Liver (tissue), 9 donors: ENCODE measurements around the gene WFIKKN1. TPM values are rescaled to one million over a fixed set of nuclear protein-coding genes. Genes with fewer than 3 reads are reported as not detected.
"Not testable (repeated sequence)": the region's sequence is repeated elsewhere in the genome, so short reads cannot be mapped to it uniquely, and the experiment has no call there.

Experiments
- DNase-seq: peaks from one replicate; pipeline ENCODE4 v3.0.0-alpha.2; 2017; ENCODE audit warnings: low spot score
- H3K27ac ChIP-seq, 2 donors: one replicate each; pipeline ENCODE4 v1.7.0; 2013; ENCODE audit warnings: inconsistent platforms in 2 of 2, low read length in 2 of 2, control low read depth in 1 of 2, low read depth in 1 of 2, mild to moderate bottlenecking in 1 of 2
- H3K27me3 ChIP-seq, 4 donors: one replicate each; pipeline versions ENCODE4 v1.6.1 to v1.7.0; 2013; ENCODE audit warnings: low read length in 3 of 4, inconsistent platforms in 1 of 4, mild to moderate bottlenecking in 1 of 4, moderate library complexity in 1 of 4; ENCODE audit not compliant: control insufficient read depth in 4 of 4, insufficient read depth in 4 of 4
- H3K36me3 ChIP-seq, 4 donors: one replicate each; pipeline versions ENCODE4 v1.6.1 to v1.7.0; 2013; ENCODE audit warnings: low read length in 3 of 4, mild to moderate bottlenecking in 3 of 4, low read depth in 1 of 4, moderate library complexity in 1 of 4; ENCODE audit not compliant: control insufficient read depth in 4 of 4, insufficient read depth in 3 of 4
- H3K4me1 ChIP-seq, 4 donors: one replicate each; pipeline versions ENCODE4 v1.6.1 to v1.7.0; 2013; ENCODE audit warnings: low read length in 3 of 4, mild to moderate bottlenecking in 3 of 4, moderate library complexity in 1 of 4; ENCODE audit not compliant: control insufficient read depth in 4 of 4, insufficient read depth in 4 of 4
- H3K4me3 ChIP-seq, 3 donors: one replicate each; pipeline versions ENCODE4 v1.6.1 to v1.7.0; 2013; ENCODE audit warnings: low read length in 3 of 3, control low read depth in 1 of 3, low read depth in 1 of 3, mild to moderate bottlenecking in 1 of 3
- H3K9ac ChIP-seq, 2 donors: one replicate each; pipeline ENCODE4 v1.7.0; 2013; ENCODE audit warnings: low read length in 2 of 2, mild to moderate bottlenecking in 2 of 2, moderate library complexity in 2 of 2, control low read depth in 1 of 2, low read depth in 1 of 2
- H3K9me3 ChIP-seq, 4 donors: one replicate each; pipeline versions ENCODE4 v1.6.1 to v1.7.0; 2013; ENCODE audit warnings: low read length in 3 of 4; ENCODE audit not compliant: control insufficient read depth in 4 of 4
- TAF1 ChIP-seq: conservative IDR thresholded peaks from 2 replicates; pipeline ENCODE4 v1.6.1; 2016; ENCODE audit warnings: antibody characterized with exemption, mild to moderate bottlenecking
- YY1 ChIP-seq: IDR thresholded peaks from 2 replicates; pipeline ENCODE4 v1.6.1; 2016; ENCODE audit warnings: antibody characterized with exemption, mild to moderate bottlenecking
- WGBS: extraction: QIAGEN DNeasy Blood & Tissue Kit; methylation state at CpG from one replicate; pipeline ENCODE4 v1.1.7; 2013; 5-methylcytosine and 5-hydroxymethylcytosine counted together
- polyA plus RNA-seq, 2 donors: library from polyadenylated mRNA; stranded (reverse) in 1 of 2; unstranded in 1 of 2; fragments of 200-250 nt in 1 of 2; fragments of >200 nt in 1 of 2; fragmentation: Nextera tagmentation in 1 of 2; extraction: Ambion mirVana in 1 of 2; gene quantifications; one replicate each; pipeline versions ENCODE4 v1.2.1 to v1.2.3, GENCODE V29; 2013 to 2015
- total RNA-seq, 2 donors: library from RNA; depleted of rRNA; stranded (reverse); fragments of >200 nt; gene quantifications; one replicate each; pipeline ENCODE4 v1.2.3, GENCODE V29; 2014
- TF ChIP-seq, protein P1 (sequence below): IDR thresholded peaks from 2 replicates; pipeline ENCODE4 v1.6.1; 2016; ENCODE audit warnings: antibody characterized with exemption, mild to moderate bottlenecking
- TF ChIP-seq, protein P2 (sequence below): fragments of 150-350 bp; IDR thresholded peaks from 2 replicates; pipeline ENCODE4 v1.5.1; 2017; ENCODE audit warnings: improper control_type of control experiment, low read depth, low read length; ENCODE audit not compliant: missing input control
- TF ChIP-seq, protein P3 (sequence below): IDR thresholded peaks from 2 replicates; pipeline ENCODE4 v1.6.1; 2016; ENCODE audit warnings: antibody characterized with exemption
- donor health status: healthy.
- donor health status: healthy.
- donor health status: healthy.
- donor health status: healthy.
- donor health status: healthy.

The WFIKKN1 gene
- total and polyA plus RNA-seq, 4 donors: 0.19 to 1.2 (median 0.46) TPM

DNA sequence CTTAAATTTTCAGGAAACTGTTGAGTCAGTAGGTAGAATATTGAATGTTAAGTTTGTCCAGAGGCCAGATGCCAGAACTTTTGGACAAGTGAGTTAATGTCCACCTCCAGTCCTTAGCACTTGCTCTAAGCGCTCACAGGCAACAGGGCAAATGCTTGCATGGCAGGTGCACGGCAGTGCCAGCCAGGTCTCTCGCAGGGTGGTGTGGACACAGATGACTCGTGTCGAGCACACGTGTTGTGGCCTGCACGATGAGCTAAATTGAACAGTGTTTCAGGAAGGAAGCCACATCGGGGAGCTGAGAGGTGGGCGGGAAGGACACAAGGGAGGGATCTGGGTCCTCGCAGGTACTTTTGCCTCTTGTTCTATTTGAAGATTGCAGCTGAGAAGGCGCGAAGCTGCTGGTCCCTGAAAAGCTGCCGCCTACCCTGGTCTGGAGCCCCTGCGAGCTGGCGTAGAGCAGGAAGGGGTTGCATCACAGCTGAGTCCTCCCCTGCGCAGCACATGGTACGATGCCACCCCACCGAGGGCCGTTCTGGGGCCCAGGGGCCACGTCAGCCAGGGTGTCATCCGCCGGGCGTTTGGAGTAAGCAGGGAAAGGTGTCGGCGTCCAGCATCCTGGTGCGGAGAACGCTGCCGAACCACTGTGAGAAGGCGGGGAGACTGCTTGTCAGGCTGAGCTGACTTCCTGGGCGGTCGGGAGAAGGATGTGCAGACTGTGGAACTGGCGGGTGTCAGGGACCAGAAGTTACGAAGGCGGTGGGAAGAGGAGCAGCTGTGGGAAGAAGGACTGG lies 34.6 kb upstream of the WFIKKN1 start (continued):
- TF ChIP-seq, protein P1, sequence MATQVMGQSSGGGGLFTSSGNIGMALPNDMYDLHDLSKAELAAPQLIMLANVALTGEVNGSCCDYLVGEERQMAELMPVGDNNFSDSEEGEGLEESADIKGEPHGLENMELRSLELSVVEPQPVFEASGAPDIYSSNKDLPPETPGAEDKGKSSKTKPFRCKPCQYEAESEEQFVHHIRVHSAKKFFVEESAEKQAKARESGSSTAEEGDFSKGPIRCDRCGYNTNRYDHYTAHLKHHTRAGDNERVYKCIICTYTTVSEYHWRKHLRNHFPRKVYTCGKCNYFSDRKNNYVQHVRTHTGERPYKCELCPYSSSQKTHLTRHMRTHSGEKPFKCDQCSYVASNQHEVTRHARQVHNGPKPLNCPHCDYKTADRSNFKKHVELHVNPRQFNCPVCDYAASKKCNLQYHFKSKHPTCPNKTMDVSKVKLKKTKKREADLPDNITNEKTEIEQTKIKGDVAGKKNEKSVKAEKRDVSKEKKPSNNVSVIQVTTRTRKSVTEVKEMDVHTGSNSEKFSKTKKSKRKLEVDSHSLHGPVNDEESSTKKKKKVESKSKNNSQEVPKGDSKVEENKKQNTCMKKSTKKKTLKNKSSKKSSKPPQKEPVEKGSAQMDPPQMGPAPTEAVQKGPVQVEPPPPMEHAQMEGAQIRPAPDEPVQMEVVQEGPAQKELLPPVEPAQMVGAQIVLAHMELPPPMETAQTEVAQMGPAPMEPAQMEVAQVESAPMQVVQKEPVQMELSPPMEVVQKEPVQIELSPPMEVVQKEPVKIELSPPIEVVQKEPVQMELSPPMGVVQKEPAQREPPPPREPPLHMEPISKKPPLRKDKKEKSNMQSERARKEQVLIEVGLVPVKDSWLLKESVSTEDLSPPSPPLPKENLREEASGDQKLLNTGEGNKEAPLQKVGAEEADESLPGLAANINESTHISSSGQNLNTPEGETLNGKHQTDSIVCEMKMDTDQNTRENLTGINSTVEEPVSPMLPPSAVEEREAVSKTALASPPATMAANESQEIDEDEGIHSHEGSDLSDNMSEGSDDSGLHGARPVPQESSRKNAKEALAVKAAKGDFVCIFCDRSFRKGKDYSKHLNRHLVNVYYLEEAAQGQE: peak; percentile 24
- TF ChIP-seq YY1 (peak; percentile 88), TAF1 (no peak)

DNA sequence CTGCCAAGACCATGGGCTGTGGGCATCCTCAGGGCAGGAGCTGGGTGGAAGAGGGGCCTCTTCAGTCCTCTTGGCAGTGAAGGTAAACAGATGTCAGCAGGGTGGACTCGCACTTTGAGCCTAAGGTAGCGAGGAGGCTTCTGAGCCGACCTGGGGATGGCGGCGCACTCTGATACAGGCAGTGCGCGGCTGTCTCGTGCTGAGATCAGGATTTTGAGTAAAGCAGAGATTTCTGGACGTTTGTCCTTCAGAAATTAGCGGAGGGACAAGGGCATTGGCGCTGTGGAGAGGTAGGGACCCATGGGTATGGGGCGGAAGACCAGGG lies 34.1 kb upstream of the WFIKKN1 start:
- peaks cover 0 to 4% (median 2%) of the 10 kb centered on the region in 4 donors for H3K36me3 ChIP-seq

DNA sequence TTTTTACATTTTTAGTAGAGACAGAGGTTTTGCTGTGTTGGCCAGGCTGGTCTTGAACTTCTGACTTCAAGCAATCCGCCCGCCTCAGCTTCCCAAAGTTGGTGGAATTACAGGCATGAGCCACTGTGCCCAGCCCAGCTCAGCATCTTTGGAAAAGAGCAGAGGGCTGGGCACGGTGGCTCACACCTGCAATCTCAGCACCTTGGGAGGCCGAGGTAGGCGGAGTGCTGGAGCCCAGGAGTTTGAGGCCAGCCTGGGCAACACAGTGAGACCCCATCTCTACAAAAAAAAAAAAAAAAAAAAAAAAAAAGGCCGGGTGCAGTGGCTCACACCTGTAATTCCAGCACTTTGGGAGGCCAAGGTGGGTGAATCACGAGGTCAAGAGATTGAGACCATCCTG lies 33.1 kb upstream of the WFIKKN1 start:
- H3K27ac ChIP-seq, H3K27me3 ChIP-seq, DNase-seq, H3K4me3 ChIP-seq, H3K36me3 ChIP-seq, H3K9me3 ChIP-seq, H3K9ac ChIP-seq: not testable (repeated sequence)
- 95% methylated on average over 7 of the region's 7 CpGs for WGBS
- peaks cover 17 to 55% (median 43%) of the 10 kb centered on the region in 4 donors for H3K4me1 ChIP-seq

More for the DNA sequence above, 34.1 kb upstream of the WFIKKN1 start:
- Histone ChIP-seq H3K27me3 (no peaks in the 10 kb centered on the region), H3K4me1 (peaks cover 24 to 64% (median 52%) of the 10 kb centered on the region in 4 donors), H3K9me3 (no peaks in the 10 kb centered on the region), H3K4me3 (no peak overlapping the region), H3K9ac (no peak overlapping the region), H3K27ac (peak overlapping the region; percentile 6 to 92)
- no peak for TF ChIP-seq YY1
- TF ChIP-seq, protein P2, sequence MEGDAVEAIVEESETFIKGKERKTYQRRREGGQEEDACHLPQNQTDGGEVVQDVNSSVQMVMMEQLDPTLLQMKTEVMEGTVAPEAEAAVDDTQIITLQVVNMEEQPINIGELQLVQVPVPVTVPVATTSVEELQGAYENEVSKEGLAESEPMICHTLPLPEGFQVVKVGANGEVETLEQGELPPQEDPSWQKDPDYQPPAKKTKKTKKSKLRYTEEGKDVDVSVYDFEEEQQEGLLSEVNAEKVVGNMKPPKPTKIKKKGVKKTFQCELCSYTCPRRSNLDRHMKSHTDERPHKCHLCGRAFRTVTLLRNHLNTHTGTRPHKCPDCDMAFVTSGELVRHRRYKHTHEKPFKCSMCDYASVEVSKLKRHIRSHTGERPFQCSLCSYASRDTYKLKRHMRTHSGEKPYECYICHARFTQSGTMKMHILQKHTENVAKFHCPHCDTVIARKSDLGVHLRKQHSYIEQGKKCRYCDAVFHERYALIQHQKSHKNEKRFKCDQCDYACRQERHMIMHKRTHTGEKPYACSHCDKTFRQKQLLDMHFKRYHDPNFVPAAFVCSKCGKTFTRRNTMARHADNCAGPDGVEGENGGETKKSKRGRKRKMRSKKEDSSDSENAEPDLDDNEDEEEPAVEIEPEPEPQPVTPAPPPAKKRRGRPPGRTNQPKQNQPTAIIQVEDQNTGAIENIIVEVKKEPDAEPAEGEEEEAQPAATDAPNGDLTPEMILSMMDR: no peak
- TF ChIP-seq, protein P1: no peak
- TF ChIP-seq, protein P3, sequence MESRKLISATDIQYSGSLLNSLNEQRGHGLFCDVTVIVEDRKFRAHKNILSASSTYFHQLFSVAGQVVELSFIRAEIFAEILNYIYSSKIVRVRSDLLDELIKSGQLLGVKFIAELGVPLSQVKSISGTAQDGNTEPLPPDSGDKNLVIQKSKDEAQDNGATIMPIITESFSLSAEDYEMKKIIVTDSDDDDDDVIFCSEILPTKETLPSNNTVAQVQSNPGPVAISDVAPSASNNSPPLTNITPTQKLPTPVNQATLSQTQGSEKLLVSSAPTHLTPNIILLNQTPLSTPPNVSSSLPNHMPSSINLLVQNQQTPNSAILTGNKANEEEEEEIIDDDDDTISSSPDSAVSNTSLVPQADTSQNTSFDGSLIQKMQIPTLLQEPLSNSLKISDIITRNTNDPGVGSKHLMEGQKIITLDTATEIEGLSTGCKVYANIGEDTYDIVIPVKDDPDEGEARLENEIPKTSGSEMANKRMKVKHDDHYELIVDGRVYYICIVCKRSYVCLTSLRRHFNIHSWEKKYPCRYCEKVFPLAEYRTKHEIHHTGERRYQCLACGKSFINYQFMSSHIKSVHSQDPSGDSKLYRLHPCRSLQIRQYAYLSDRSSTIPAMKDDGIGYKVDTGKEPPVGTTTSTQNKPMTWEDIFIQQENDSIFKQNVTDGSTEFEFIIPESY: no peak
- 88% methylated on average over 12 of the region's 12 CpGs for WGBS
- no peak for DNase-seq
